ENCODE data around the gene UBE2D1. TPM values are rescaled to one million over a fixed set of nuclear protein-coding genes. Genes with fewer than 3 reads are reported as not detected.

UBE2D1 gene
- total RNA-seq, 1 donor from 2014 or later = 56.6 TPM

- H3K4me1 ChIP-seq = no peaks in the 10 kb centered on the region
- no peak overlapping the region for H2AFZ ChIP-seq (replicated peaks)
- H3K9me3 ChIP-seq (ENCODE audit: low read depth) = no peaks in the 10 kb centered on the region
- H3K4me2 ChIP-seq = no peak overlapping the region
- H3F3A ChIP-seq (ENCODE audit: low read depth) = no peaks in the 10 kb centered on the region
- no peak overlapping the region for H3K4me3 ChIP-seq
- Mint-ChIP-seq H3K36me3 (no peaks in the 10 kb centered on the region), H3K27ac (no peak overlapping the region), H3K27me3 (ENCODE audit: insufficient read depth, low read depth) (no peaks in the 10 kb centered on the region), H3K4me1 (peaks cover 3% of the 10 kb centered on the region), H3K9me3 (no peaks in the 10 kb centered on the region), H3K4me3 (no peak overlapping the region)
- no peak overlapping the region for H3K27ac ChIP-seq
- DNase-seq (ENCODE audit: low spot score) = no peak
- peaks cover 6% of the 10 kb centered on the region for H4K20me1 ChIP-seq (ENCODE audit: low read depth)
- H3K36me3 ChIP-seq = peaks cover 3% of the 10 kb centered on the region
- H3K9ac ChIP-seq = no peak overlapping the region
- peaks cover 15% of the 10 kb centered on the region for H3K79me2 ChIP-seq (ENCODE audit: low read depth)
- TF ChIP-seq, protein P1, sequence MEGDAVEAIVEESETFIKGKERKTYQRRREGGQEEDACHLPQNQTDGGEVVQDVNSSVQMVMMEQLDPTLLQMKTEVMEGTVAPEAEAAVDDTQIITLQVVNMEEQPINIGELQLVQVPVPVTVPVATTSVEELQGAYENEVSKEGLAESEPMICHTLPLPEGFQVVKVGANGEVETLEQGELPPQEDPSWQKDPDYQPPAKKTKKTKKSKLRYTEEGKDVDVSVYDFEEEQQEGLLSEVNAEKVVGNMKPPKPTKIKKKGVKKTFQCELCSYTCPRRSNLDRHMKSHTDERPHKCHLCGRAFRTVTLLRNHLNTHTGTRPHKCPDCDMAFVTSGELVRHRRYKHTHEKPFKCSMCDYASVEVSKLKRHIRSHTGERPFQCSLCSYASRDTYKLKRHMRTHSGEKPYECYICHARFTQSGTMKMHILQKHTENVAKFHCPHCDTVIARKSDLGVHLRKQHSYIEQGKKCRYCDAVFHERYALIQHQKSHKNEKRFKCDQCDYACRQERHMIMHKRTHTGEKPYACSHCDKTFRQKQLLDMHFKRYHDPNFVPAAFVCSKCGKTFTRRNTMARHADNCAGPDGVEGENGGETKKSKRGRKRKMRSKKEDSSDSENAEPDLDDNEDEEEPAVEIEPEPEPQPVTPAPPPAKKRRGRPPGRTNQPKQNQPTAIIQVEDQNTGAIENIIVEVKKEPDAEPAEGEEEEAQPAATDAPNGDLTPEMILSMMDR (IDR thresholded peaks at IDR 0.05) = no peak
- TF ChIP-seq EZH2 (IDR thresholded peaks at IDR 0.05) (no peak), EZH2phosphoT487 (IDR thresholded peaks at IDR 0.05) (no peak)
- H3K27me3 ChIP-seq = no peaks in the 10 kb centered on the region
Measured at GRCh38 chr10:58362027-58362789, 27.4 kb downstream of the UBE2D1 start.

- Histone ChIP-seq H3K9ac (no peak overlapping the region), H3F3A (ENCODE audit: low read depth) (no peaks in the 10 kb centered on the region), H3K4me2 (no peak overlapping the region), H3K79me2 (ENCODE audit: low read depth) (no peaks in the 10 kb centered on the region), H3K27me3 (no peaks in the 10 kb centered on the region), H3K27ac (no peak overlapping the region), H3K4me3 (no peak overlapping the region), H3K36me3 (peaks cover 9% of the 10 kb centered on the region), H3K9me3 (ENCODE audit: low read depth) (no peaks in the 10 kb centered on the region), H3K4me1 (no peaks in the 10 kb centered on the region), H2AFZ (replicated peaks) (no peak overlapping the region), H4K20me1 (ENCODE audit: low read depth) (no peaks in the 10 kb centered on the region)
- Mint-ChIP-seq H3K4me1 (no peaks in the 10 kb centered on the region), H3K36me3 (no peaks in the 10 kb centered on the region), H3K27ac (no peak overlapping the region), H3K9me3 (no peaks in the 10 kb centered on the region), H3K4me3 (no peak overlapping the region), H3K27me3 (ENCODE audit: insufficient read depth, low read depth) (no peaks in the 10 kb centered on the region)
- TF ChIP-seq EZH2phosphoT487 (IDR thresholded peaks at IDR 0.05) (no peak), EZH2 (IDR thresholded peaks at IDR 0.05) (no peak)
- TF ChIP-seq, protein P1 (IDR thresholded peaks at IDR 0.05) = no peak
- DNase-seq (ENCODE audit: low spot score) = no peak
Measured at GRCh38 chr10:58367069-58367468, 32.3 kb downstream of the UBE2D1 start.

DNA sequence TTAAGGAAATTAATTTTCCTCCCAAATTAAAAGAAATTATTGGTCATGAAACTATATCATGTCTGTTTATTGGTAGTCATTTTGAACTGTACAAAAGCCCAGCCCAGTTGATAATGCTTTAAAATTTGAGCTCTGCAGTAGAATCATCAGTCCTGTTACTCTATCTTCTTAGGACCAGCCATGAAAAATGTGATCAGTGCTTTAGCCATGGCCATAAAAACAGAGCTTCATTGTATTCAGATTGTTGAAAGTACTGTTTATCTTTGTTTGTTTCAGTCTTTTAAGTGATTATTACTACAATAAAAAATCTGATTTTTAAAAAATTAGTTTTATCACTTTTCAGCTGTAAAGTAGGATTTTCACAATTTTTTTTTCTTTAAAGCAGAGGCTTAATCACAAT, 36.7 kb downstream of the UBE2D1 start:
- Mint-ChIP-seq H3K27ac (no peak overlapping the region), H3K36me3 (no peaks in the 10 kb centered on the region), H3K4me3 (no peak overlapping the region), H3K27me3 (ENCODE audit: insufficient read depth, low read depth) (no peaks in the 10 kb centered on the region), H3K4me1 (no peaks in the 10 kb centered on the region), H3K9me3 (no peaks in the 10 kb centered on the region)
- H3K27me3 ChIP-seq = no peaks in the 10 kb centered on the region
- peaks cover 6% of the 10 kb centered on the region for H3K36me3 ChIP-seq
- H3K4me3 ChIP-seq = no peak overlapping the region
- no peak overlapping the region for H2AFZ ChIP-seq (replicated peaks)
- H3F3A ChIP-seq (ENCODE audit: low read depth) = no peaks in the 10 kb centered on the region
- DNase-seq (ENCODE audit: low spot score) = no peak
- H3K27ac ChIP-seq = no peak overlapping the region
- H3K9ac ChIP-seq = no peak overlapping the region
- no peaks in the 10 kb centered on the region for H3K79me2 ChIP-seq (ENCODE audit: low read depth)
- H4K20me1 ChIP-seq (ENCODE audit: low read depth) = no peaks in the 10 kb centered on the region
- no peak overlapping the region for H3K4me2 ChIP-seq
- H3K9me3 ChIP-seq (ENCODE audit: low read depth) = no peaks in the 10 kb centered on the region
- no peaks in the 10 kb centered on the region for H3K4me1 ChIP-seq
- no peak for TF ChIP-seq EZH2 (IDR thresholded peaks at IDR 0.05)
- TF ChIP-seq EZH2phosphoT487 (IDR thresholded peaks at IDR 0.05) = no peak
- TF ChIP-seq, protein P1 (IDR thresholded peaks at IDR 0.05) = no peak

Measured in neural progenitor cell (in vitro differentiated cells).